SHP77 (cell line): ENCODE data around the gene DIAPH2.
A peak's percentile ranks its signal among the peaks of the same experiment; 100 is the strongest.

ENCODE experiments used
- DNase-seq, 2 experiments: peaks; one replicate each; lab custom pipeline; 2025; lab: John Stamatoyannopoulos, UW

DIAPH2 gene

GRCh38 chrX:96978906-96979305, 294.3 kb downstream of the DIAPH2 start:
- no peak for DNase-seq

GRCh38 chrX:96979766-96980165, 295.1 kb downstream of the DIAPH2 start:
- no peak for DNase-seq

- no peak for DNase-seq
These were observed 297.5 kb downstream of the DIAPH2 start for GRCh38 chrX:96982161-96982560.

- no peak for DNase-seq
These were observed 299.9 kb downstream of the DIAPH2 start for GRCh38 chrX:96984538-96984937.

- no peak for DNase-seq
These were observed 300.4 kb downstream of the DIAPH2 start for GRCh38 chrX:96985046-96985445.

- no peak for DNase-seq
These were observed 302.6 kb downstream of the DIAPH2 start for GRCh38 chrX:96987228-96987627.

- peak; percentile 0 to 1 for DNase-seq
These were observed 305.4 kb downstream of the DIAPH2 start for GRCh38 chrX:96989830-96990571.

GRCh38 chrX:96994093-96994492, 309.5 kb downstream of the DIAPH2 start:
- DNase-seq, result no peak

GRCh38 chrX:96997196-96997595, 312.6 kb downstream of the DIAPH2 start:
- no peak for DNase-seq

- no peak for DNase-seq
These were observed 316.2 kb downstream of the DIAPH2 start for GRCh38 chrX:97000682-97001368.

- DNase-seq, result no peak
These were observed 321.5 kb downstream of the DIAPH2 start for GRCh38 chrX:97006167-97006566.

GRCh38 chrX:97009391-97009790, 324.7 kb downstream of the DIAPH2 start:
- DNase-seq, result no peak

- no peak for DNase-seq
These were observed 326.9 kb downstream of the DIAPH2 start for GRCh38 chrX:97011540-97011939.

- DNase-seq, result no peak
These were observed 331.5 kb downstream of the DIAPH2 start for GRCh38 chrX:97016106-97016505.

- DNase-seq, result no peak
These were observed 337.0 kb downstream of the DIAPH2 start for GRCh38 chrX:97021680-97022079.

- DNase-seq, result peak in 1 of 2 experiments; percentile 8
These were observed 341.8 kb downstream of the DIAPH2 start for GRCh38 chrX:97026406-97026805.

- peak; percentile 61 to 71 for DNase-seq
These were observed 342.8 kb downstream of the DIAPH2 start for GRCh38 chrX:97027384-97027922.

GRCh38 chrX:97030463-97030862, 345.8 kb downstream of the DIAPH2 start:
- no peak for DNase-seq

GRCh38 chrX:97030947-97031346, 346.3 kb downstream of the DIAPH2 start:
- DNase-seq, result no peak

GRCh38 chrX:97039363-97040029, 354.9 kb downstream of the DIAPH2 start:
- DNase-seq, result no peak

GRCh38 chrX:97045470-97045869, 360.8 kb downstream of the DIAPH2 start:
- no peak for DNase-seq

- DNase-seq, result no peak
These were observed 362.2 kb downstream of the DIAPH2 start for GRCh38 chrX:97046867-97047266.

GRCh38 chrX:97050392-97050791, 365.8 kb downstream of the DIAPH2 start:
- DNase-seq, result no peak
